Measurements from ENCODE around the gene EXOC3.

The EXOC3 gene

GRCh38 chr5:446066-446882 lies 3.3 kb downstream of the EXOC3 start:
- Histone ChIP-seq H3K36me3 (ENCODE audit: control insufficient read depth in 1 of 2, insufficient read depth in 2 of 2, low read length in 2 of 2) (peaks cover 27 to 45% of the 10 kb centered on the region in 2 donors), H3K9me3 (ENCODE audit: control insufficient read depth in 1 of 2, low read length in 2 of 2) (no peaks in the 10 kb centered on the region), H3K4me1 (ENCODE audit: control insufficient read depth in 1 of 2, insufficient read depth in 2 of 2, low read length in 2 of 2) (peaks cover 5 to 24% of the 10 kb centered on the region in 2 donors), H3K4me3 (ENCODE audit: low read depth in 1 of 2, low read length in 2 of 2) (no peak overlapping the region), H3K27ac (ENCODE audit: low read length) (no peak overlapping the region), H3K27me3 (ENCODE audit: low read depth, low read length) (no peaks in the 10 kb centered on the region)

GRCh38 chr5:446883-447263 lies 3.9 kb downstream of the EXOC3 start:
- Histone ChIP-seq H3K36me3 (ENCODE audit: control insufficient read depth in 1 of 2, insufficient read depth in 2 of 2, low read length in 2 of 2) (peaks cover 33 to 50% of the 10 kb centered on the region in 2 donors), H3K4me1 (ENCODE audit: control insufficient read depth in 1 of 2, insufficient read depth in 2 of 2, low read length in 2 of 2) (peaks cover 5 to 23% of the 10 kb centered on the region in 2 donors), H3K27ac (ENCODE audit: low read length) (no peak overlapping the region)

GRCh38 chr5:447501-447900 lies 4.5 kb downstream of the EXOC3 start:
- H3K27ac ChIP-seq (ENCODE audit: low read length) = no peak overlapping the region
- H3K9me3 ChIP-seq (ENCODE audit: control insufficient read depth in 1 of 2, low read length in 2 of 2) = peaks cover 4 to 8% of the 10 kb centered on the region in 2 donors
- H3K36me3 ChIP-seq (ENCODE audit: control insufficient read depth in 1 of 2, insufficient read depth in 2 of 2, low read length in 2 of 2) = peaks cover 35 to 57% of the 10 kb centered on the region in 2 donors
- H3K27me3 ChIP-seq (ENCODE audit: low read depth, low read length) = no peaks in the 10 kb centered on the region
- no peak overlapping the region for H3K4me3 ChIP-seq (ENCODE audit: low read depth in 1 of 2, low read length in 2 of 2)
- peaks cover 0 to 17% of the 10 kb centered on the region in 2 donors for H3K4me1 ChIP-seq (ENCODE audit: control insufficient read depth in 1 of 2, insufficient read depth in 2 of 2, low read length in 2 of 2)

More at GRCh38 chr5:446883-447263, 3.9 kb downstream of the EXOC3 start:
- H3K4me3 ChIP-seq (ENCODE audit: low read depth in 1 of 2, low read length in 2 of 2) = no peak overlapping the region
- peaks cover 4 to 6% of the 10 kb centered on the region in 2 donors for H3K9me3 ChIP-seq (ENCODE audit: control insufficient read depth in 1 of 2, low read length in 2 of 2)
- no peaks in the 10 kb centered on the region for H3K27me3 ChIP-seq (ENCODE audit: low read depth, low read length)

- Histone ChIP-seq H3K4me3 (ENCODE audit: low read depth in 1 of 2, low read length in 2 of 2) (no peak overlapping the region), H3K27ac (ENCODE audit: low read length) (no peak overlapping the region), H3K9me3 (ENCODE audit: control insufficient read depth in 1 of 2, low read length in 2 of 2) (peaks cover 8% of the 10 kb centered on the region in 2 donors), H3K27me3 (ENCODE audit: low read depth, low read length) (no peaks in the 10 kb centered on the region), H3K4me1 (ENCODE audit: control insufficient read depth in 1 of 2, insufficient read depth in 2 of 2, low read length in 2 of 2) (peaks cover 0 to 16% of the 10 kb centered on the region in 2 donors), H3K36me3 (ENCODE audit: control insufficient read depth in 1 of 2, insufficient read depth in 2 of 2, low read length in 2 of 2) (peaks cover 39 to 64% of the 10 kb centered on the region in 2 donors)
These were observed 5.2 kb downstream of the EXOC3 start for GRCh38 chr5:448061-448765.

GRCh38 chr5:448766-449090 lies 5.8 kb downstream of the EXOC3 start:
- Histone ChIP-seq H3K9me3 (ENCODE audit: control insufficient read depth in 1 of 2, low read length in 2 of 2) (peaks cover 8% of the 10 kb centered on the region in 2 donors), H3K27me3 (ENCODE audit: low read depth, low read length) (no peaks in the 10 kb centered on the region), H3K4me3 (ENCODE audit: low read depth in 1 of 2, low read length in 2 of 2) (no peak overlapping the region), H3K4me1 (ENCODE audit: control insufficient read depth in 1 of 2, insufficient read depth in 2 of 2, low read length in 2 of 2) (peaks cover 0 to 13% of the 10 kb centered on the region in 2 donors), H3K27ac (ENCODE audit: low read length) (no peak overlapping the region), H3K36me3 (ENCODE audit: control insufficient read depth in 1 of 2, insufficient read depth in 2 of 2, low read length in 2 of 2) (peaks cover 44 to 69% of the 10 kb centered on the region in 2 donors)

GRCh38 chr5:449151-449550 lies 6.2 kb downstream of the EXOC3 start:
- no peaks in the 10 kb centered on the region for H3K27me3 ChIP-seq (ENCODE audit: low read depth, low read length)
- H3K4me1 ChIP-seq (ENCODE audit: control insufficient read depth in 1 of 2, insufficient read depth in 2 of 2, low read length in 2 of 2) = peaks cover 0 to 9% of the 10 kb centered on the region in 2 donors
- H3K27ac ChIP-seq (ENCODE audit: low read length) = no peak overlapping the region
- peaks cover 8% of the 10 kb centered on the region in 2 donors for H3K9me3 ChIP-seq (ENCODE audit: control insufficient read depth in 1 of 2, low read length in 2 of 2)
- H3K4me3 ChIP-seq (ENCODE audit: low read depth in 1 of 2, low read length in 2 of 2) = no peak overlapping the region
- H3K36me3 ChIP-seq (ENCODE audit: control insufficient read depth in 1 of 2, insufficient read depth in 2 of 2, low read length in 2 of 2) = peaks cover 49 to 73% of the 10 kb centered on the region in 2 donors

- Histone ChIP-seq H3K4me3 (ENCODE audit: low read depth in 1 of 2, low read length in 2 of 2) (no peak overlapping the region), H3K36me3 (ENCODE audit: control insufficient read depth in 1 of 2, insufficient read depth in 2 of 2, low read length in 2 of 2) (peaks cover 53 to 89% of the 10 kb centered on the region in 2 donors), H3K27ac (ENCODE audit: low read length) (no peak overlapping the region), H3K9me3 (ENCODE audit: control insufficient read depth in 1 of 2, low read length in 2 of 2) (peaks cover 8% of the 10 kb centered on the region in 2 donors), H3K27me3 (ENCODE audit: low read depth, low read length) (no peaks in the 10 kb centered on the region), H3K4me1 (ENCODE audit: control insufficient read depth in 1 of 2, insufficient read depth in 2 of 2, low read length in 2 of 2) (no peaks in the 10 kb centered on the region)
These were observed 8.8 kb downstream of the EXOC3 start for GRCh38 chr5:451587-452458.

- Histone ChIP-seq H3K9me3 (ENCODE audit: control insufficient read depth in 1 of 2, low read length in 2 of 2) (peaks cover 8% of the 10 kb centered on the region in 2 donors), H3K36me3 (ENCODE audit: control insufficient read depth in 1 of 2, insufficient read depth in 2 of 2, low read length in 2 of 2) (peaks cover 54 to 89% of the 10 kb centered on the region in 2 donors), H3K4me3 (ENCODE audit: low read depth in 1 of 2, low read length in 2 of 2) (no peak overlapping the region), H3K4me1 (ENCODE audit: control insufficient read depth in 1 of 2, insufficient read depth in 2 of 2, low read length in 2 of 2) (no peaks in the 10 kb centered on the region), H3K27ac (ENCODE audit: low read length) (no peak overlapping the region), H3K27me3 (ENCODE audit: low read depth, low read length) (no peaks in the 10 kb centered on the region)
These were observed 10.2 kb downstream of the EXOC3 start for GRCh38 chr5:452978-453710.

GRCh38 chr5:453725-454481 lies 10.9 kb downstream of the EXOC3 start:
- Histone ChIP-seq H3K9me3 (ENCODE audit: control insufficient read depth in 1 of 2, low read length in 2 of 2) (peaks cover 8% of the 10 kb centered on the region in 2 donors), H3K4me3 (ENCODE audit: low read depth in 1 of 2, low read length in 2 of 2) (no peak overlapping the region), H3K36me3 (ENCODE audit: control insufficient read depth in 1 of 2, insufficient read depth in 2 of 2, low read length in 2 of 2) (peaks cover 56 to 89% of the 10 kb centered on the region in 2 donors), H3K27ac (ENCODE audit: low read length) (no peak overlapping the region), H3K27me3 (ENCODE audit: low read depth, low read length) (no peaks in the 10 kb centered on the region), H3K4me1 (ENCODE audit: control insufficient read depth in 1 of 2, insufficient read depth in 2 of 2, low read length in 2 of 2) (no peaks in the 10 kb centered on the region)

- Histone ChIP-seq H3K4me1 (ENCODE audit: control insufficient read depth in 1 of 2, insufficient read depth in 2 of 2, low read length in 2 of 2) (no peaks in the 10 kb centered on the region), H3K27ac (ENCODE audit: low read length) (no peak overlapping the region), H3K9me3 (ENCODE audit: control insufficient read depth in 1 of 2, low read length in 2 of 2) (peaks cover 8% of the 10 kb centered on the region in 2 donors), H3K4me3 (ENCODE audit: low read depth in 1 of 2, low read length in 2 of 2) (no peak overlapping the region), H3K36me3 (ENCODE audit: control insufficient read depth in 1 of 2, insufficient read depth in 2 of 2, low read length in 2 of 2) (peaks cover 67 to 90% of the 10 kb centered on the region in 2 donors), H3K27me3 (ENCODE audit: low read depth, low read length) (no peaks in the 10 kb centered on the region)
These were observed 12.0 kb downstream of the EXOC3 start for GRCh38 chr5:454936-455335.

Data from muscle layer of duodenum (tissue), 2 donors.